ENCODE data around the gene L2HGDH. TPM values are rescaled to one million over a fixed set of nuclear protein-coding genes. Genes with fewer than 3 reads are reported as not detected.

L2HGDH gene
- total and polyA plus RNA-seq, 2 of the 4 experiments (the other 2 are of a cell fraction), result 3.1 to 3.8 TPM

GRCh38 chr14:50312734-50313054 is 665 bp upstream of the L2HGDH start:
- Histone ChIP-seq H3K56ac (ENCODE audit: extremely low read depth, insufficient read depth, low read length) (peak overlapping the region; percentile 43; the same call in 1 of the 2 replicates), H3K4me3 (ENCODE audit: insufficient read depth, low read depth, low read length) (peak overlapping the region; percentile 76), H3K9me1 (ENCODE audit: insufficient read depth, low read length) (peaks cover 3% of the 10 kb centered on the region), H3K23ac (ENCODE audit: low read depth, low read length) (peak overlapping the region; percentile 39), H2AK9ac (replicated peaks; ENCODE audit: low read depth, low read length, poor library complexity) (peak overlapping the region; percentile 84), H3K18ac (ENCODE audit: low read depth, low read length) (peak overlapping the region; percentile 67; the same call in 1 of the 2 replicates), H2BK20ac (ENCODE audit: low read depth, low read length) (no peak overlapping the region), H2BK120ac (ENCODE audit: low read depth, low read length) (no peak overlapping the region), H3K36me3 (ENCODE audit: control insufficient read depth, insufficient read depth, low read length) (no peaks in the 10 kb centered on the region), H4K91ac (ENCODE audit: insufficient read depth, low read depth, low read length) (peak overlapping the region; percentile 69), H2BK5ac (ENCODE audit: low read depth, low read length, poor library complexity, severe bottlenecking) (peak overlapping the region; percentile 65), H3K14ac (replicated peaks; ENCODE audit: low read depth, low read length) (peak overlapping the region; percentile 74), H3K27ac (ENCODE audit: insufficient read depth, low read length) (peak overlapping the region; percentile 82), H4K5ac (ENCODE audit: low read depth, low read length) (peak overlapping the region; percentile 14), H4K20me1 (ENCODE audit: insufficient read depth, low read length) (no peaks in the 10 kb centered on the region), H2AFZ (replicated peaks; ENCODE audit: low read length, poor library complexity) (peak overlapping the region; percentile 96), H3K4ac (ENCODE audit: low read depth, low read length) (peak overlapping the region; percentile 71), H3K4me1 (ENCODE audit: control insufficient read depth, insufficient read depth, low read length) (peaks cover 4% of the 10 kb centered on the region), H3K9ac (ENCODE audit: low read depth, low read length) (peak overlapping the region; percentile 86), H3K79me1 (ENCODE audit: low read depth in 1 of 2, low read length in 2 of 2) (peaks cover 15 to 38% of the 10 kb centered on the region in 2 experiments), H3K4me2 (ENCODE audit: low read depth, low read length) (peak overlapping the region; percentile 99), H3K9me3 (ENCODE audit: control insufficient read depth, insufficient read depth, low read length) (no peaks in the 10 kb centered on the region), H2BK15ac (ENCODE audit: low read depth, low read length) (no peak overlapping the region), H4K8ac (ENCODE audit: low read depth in 2 of 2, low read length in 2 of 2) (peak overlapping the region; percentile 79 to 84), H2AK5ac (ENCODE audit: low read depth, low read length) (no peak overlapping the region; the same call in none of the 2 replicates), H3K27me3 (ENCODE audit: control insufficient read depth, insufficient read depth, low read length) (no peaks in the 10 kb centered on the region)
- intact Hi-C loops (cut with micrococcal nuclease), result no loop called here
- BruUV-seq (replicated peaks), result no TSS peak
- ChIA-PET POLR2A (ENCODE audit: unreplicated experiment) (interaction anchor here (0.5 to 0.8 kb wide), 9 partner anchors 16 to 473 kb away, joined by 3 to 6 read pairs (median 3); partner anchors contain the start of gene SOS2), CTCF (interaction anchor here (1.8 kb wide), 1 partner anchor 15 kb away, joined by 4 read pairs; no protein-coding TSS in a partner anchor)
- dilution Hi-C loops (cut with HindIII; ENCODE audit: low sequenced_read_pairs, unreplicated experiment), result no loop called here
- ATAC-seq (ENCODE audit: low read depth) (no peak; the same call in 1 of the 2 replicates), DNase-seq (no peak)
- in situ Hi-C loops (cut with MboI; ENCODE audit: low sequenced_read_pairs), result no loop called here
- 3% methylated on average over 12 of the region's 18 CpGs; no CpG with 5 or more reads in 1 of the 2 experiments for WGBS, 2 experiments (ENCODE audit: extremely low coverage in 2 of 2, insufficient read length in 1 of 2)
- peak; percentile 1; the same call in 1 of the 2 replicates for TF ChIP-seq MXI1 (IDR thresholded peaks at IDR 0.05; ENCODE audit: borderline replicate concordance, low read depth, low read length)
- TF ChIP-seq SMC3 (IDR thresholded peaks at IDR 0.05; ENCODE audit: low read depth, low read length), result no peak
- 0 out of 2 replicates have a peak, but pooled peaks have one; percentile 65 for TF ChIP-seq POLR2A (IDR thresholded peaks at IDR 0.05; ENCODE audit: low read depth, low read length)

Measured in IMR-90 (cell line).